Sciatic nerve (tissue), 1 donor: ENCODE results near the gene NPEPL1. TPM values are rescaled to one million over a fixed set of nuclear protein-coding genes. Genes with fewer than 3 reads are reported as not detected.

Source experiments
- total RNA-seq: library from RNA; stranded (reverse); fragmentation: NEBNext Ultra II Directional; extraction: Animal tissue kit (Norgen Biotek cat#: 25700); gene quantifications from one replicate; pipeline ENCODE4 v1.2.1, GENCODE V29; 2021
- donor health status: DM: no; HTN: no; CAD: no.

The NPEPL1 gene
- total RNA-seq, 1 donor from 2014 or later, result 47.5 TPM

Other genes with a start within 250 kb of the NPEPL1 start
- 0.53 TPM for gene APCDD1L, start 177.4 kb upstream of the NPEPL1 start, total RNA-seq
- 78.7 TPM for gene STX16, start 41.5 kb upstream of the NPEPL1 start, total RNA-seq
- 1.5 TPM for gene GNAS-AS1, start 158.1 kb downstream of the NPEPL1 start, total RNA-seq
- 617 TPM for gene GNAS, start 159.9 kb downstream of the NPEPL1 start, total RNA-seq